OCI-LY3 (cell line): ENCODE measurements around the gene SH2D6.

Source experiments
- H2AFZ ChIP-seq: fragments of 200-600, 300-600 bp; shearing (Covaris generic); 2 replicates; pipeline ENCODE4 v1.6.0; 2014; ENCODE audit warnings: antibody characterized with exemption, low read depth, low read length
- H3K27ac ChIP-seq: fragments of 200-600, 300-600 bp; sonication (generic); 2 replicates; pipeline ENCODE4 v1.5.1; 2014; ENCODE audit warnings: mild to moderate bottlenecking, low read length, moderate library complexity, mixed read lengths
- H3K27me3 ChIP-seq: fragments of 200-600, 300-600 bp; sonication (generic); 2 replicates; pipeline ENCODE4 v1.6.1; 2014; ENCODE audit warnings: low read depth, low read length, mixed read lengths
- H3K36me3 ChIP-seq: fragments of 200-600, 300-600 bp; sonication (generic); replicated peaks from 2 replicates; pipeline ENCODE3; 2014; ENCODE audit warnings: low read depth, low read length, mixed read lengths
- H3K4me1 ChIP-seq: fragments of 300-600, 200-600 bp; sonication (generic); 2 replicates; pipeline ENCODE4 v1.6.1; 2014; ENCODE audit warnings: low read length, mixed read lengths
- H3K4me2 ChIP-seq: fragments of 200-600, 300-600 bp; sonication (generic); 2 replicates; pipeline ENCODE4 v1.6.1; 2014; ENCODE audit warnings: low read length, mixed read lengths
- H3K4me3 ChIP-seq: fragments of 300-600, 200-600 bp; sonication (generic); 2 replicates; pipeline ENCODE4 v1.5.1; 2014; ENCODE audit warnings: antibody characterized with exemption, mild to moderate bottlenecking, low read length, moderate library complexity
- H3K79me2 ChIP-seq: fragments of 300-600, 200-600 bp; shearing (Covaris generic); 2 replicates; pipeline ENCODE4 v1.6.1; 2014; ENCODE audit warnings: mild to moderate bottlenecking, low read length, mixed read lengths
- H3K9ac ChIP-seq: fragments of 300-600, 200-600 bp; shearing (Covaris generic); 2 replicates; pipeline ENCODE4 v1.6.0; 2014; ENCODE audit warnings: mild to moderate bottlenecking, low read length, moderate library complexity
- H3K9me3 ChIP-seq: fragments of 200-600, 300-600 bp; shearing (Covaris generic); 2 replicates; pipeline ENCODE4 v1.6.1; 2014; ENCODE audit warnings: low read length, mixed read lengths; ENCODE audit not compliant: insufficient read depth
- H4K20me1 ChIP-seq: fragments of 200-600, 300-600 bp; sonication (generic); 2 replicates; pipeline ENCODE4 v1.6.1; 2016; ENCODE audit warnings: low read length, mixed read lengths; ENCODE audit not compliant: insufficient read depth
- EZH2phosphoT487 ChIP-seq: fragments of 200-600 bp; shearing (Covaris generic); IDR thresholded peaks from 2 replicates; pipeline ENCODE4 v1.6.1; 2018; ENCODE audit warnings: antibody characterized with exemption, mixed run types, low read depth
- TF ChIP-seq, protein P1 (sequence below): fragments of 200-600, 300-600 bp; sonication (generic); IDR thresholded peaks from 2 replicates; pipeline ENCODE4 v1.5.1; 2014; ENCODE audit warnings: antibody characterized with exemption, low read length, low read depth

The SH2D6 gene

DNA sequence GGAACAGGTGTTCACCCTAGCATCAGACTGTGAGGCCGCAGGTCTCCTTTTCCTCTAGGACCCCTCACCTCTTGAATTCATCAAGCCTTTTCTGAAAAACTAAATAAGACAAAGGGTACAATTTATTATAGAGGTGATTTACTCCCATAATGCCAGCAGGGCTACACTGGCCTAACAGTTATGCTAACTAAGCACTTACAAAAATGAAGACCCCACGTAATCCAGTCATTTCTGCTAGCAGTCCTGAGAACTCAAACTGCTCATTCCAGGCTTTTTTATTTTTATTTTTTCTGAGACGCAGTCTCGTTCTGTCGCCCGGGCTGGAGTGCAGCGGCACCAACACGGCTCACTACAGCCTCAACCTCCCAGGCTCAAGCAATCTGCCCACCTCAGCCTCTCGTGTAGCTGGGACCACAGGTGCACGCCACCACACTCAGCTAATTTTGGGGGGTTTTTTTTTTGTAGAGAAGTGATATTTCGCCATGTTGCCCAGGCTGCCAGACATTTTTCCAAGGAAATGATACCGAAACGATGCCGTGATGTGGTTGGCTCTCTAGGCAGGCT lies 22.5 kb upstream of the SH2D6 start:
- H3K4me1 ChIP-seq, result peaks cover 25% of the 10 kb centered on the region
- no peaks in the 10 kb centered on the region for H3K27me3 ChIP-seq
- no peaks in the 10 kb centered on the region for H3K9me3 ChIP-seq
- H2AFZ ChIP-seq, result no peak overlapping the region
- H4K20me1 ChIP-seq, result no peaks in the 10 kb centered on the region
- no peak overlapping the region for H3K4me2 ChIP-seq
- no peaks in the 10 kb centered on the region for H3K36me3 ChIP-seq
- TF ChIP-seq, protein P1, sequence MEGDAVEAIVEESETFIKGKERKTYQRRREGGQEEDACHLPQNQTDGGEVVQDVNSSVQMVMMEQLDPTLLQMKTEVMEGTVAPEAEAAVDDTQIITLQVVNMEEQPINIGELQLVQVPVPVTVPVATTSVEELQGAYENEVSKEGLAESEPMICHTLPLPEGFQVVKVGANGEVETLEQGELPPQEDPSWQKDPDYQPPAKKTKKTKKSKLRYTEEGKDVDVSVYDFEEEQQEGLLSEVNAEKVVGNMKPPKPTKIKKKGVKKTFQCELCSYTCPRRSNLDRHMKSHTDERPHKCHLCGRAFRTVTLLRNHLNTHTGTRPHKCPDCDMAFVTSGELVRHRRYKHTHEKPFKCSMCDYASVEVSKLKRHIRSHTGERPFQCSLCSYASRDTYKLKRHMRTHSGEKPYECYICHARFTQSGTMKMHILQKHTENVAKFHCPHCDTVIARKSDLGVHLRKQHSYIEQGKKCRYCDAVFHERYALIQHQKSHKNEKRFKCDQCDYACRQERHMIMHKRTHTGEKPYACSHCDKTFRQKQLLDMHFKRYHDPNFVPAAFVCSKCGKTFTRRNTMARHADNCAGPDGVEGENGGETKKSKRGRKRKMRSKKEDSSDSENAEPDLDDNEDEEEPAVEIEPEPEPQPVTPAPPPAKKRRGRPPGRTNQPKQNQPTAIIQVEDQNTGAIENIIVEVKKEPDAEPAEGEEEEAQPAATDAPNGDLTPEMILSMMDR, result no peak
- no peak for TF ChIP-seq EZH2phosphoT487
- no peak overlapping the region for H3K9ac ChIP-seq
- no peak overlapping the region for H3K27ac ChIP-seq
- no peaks in the 10 kb centered on the region for H3K79me2 ChIP-seq
- no peak overlapping the region for H3K4me3 ChIP-seq

DNA sequence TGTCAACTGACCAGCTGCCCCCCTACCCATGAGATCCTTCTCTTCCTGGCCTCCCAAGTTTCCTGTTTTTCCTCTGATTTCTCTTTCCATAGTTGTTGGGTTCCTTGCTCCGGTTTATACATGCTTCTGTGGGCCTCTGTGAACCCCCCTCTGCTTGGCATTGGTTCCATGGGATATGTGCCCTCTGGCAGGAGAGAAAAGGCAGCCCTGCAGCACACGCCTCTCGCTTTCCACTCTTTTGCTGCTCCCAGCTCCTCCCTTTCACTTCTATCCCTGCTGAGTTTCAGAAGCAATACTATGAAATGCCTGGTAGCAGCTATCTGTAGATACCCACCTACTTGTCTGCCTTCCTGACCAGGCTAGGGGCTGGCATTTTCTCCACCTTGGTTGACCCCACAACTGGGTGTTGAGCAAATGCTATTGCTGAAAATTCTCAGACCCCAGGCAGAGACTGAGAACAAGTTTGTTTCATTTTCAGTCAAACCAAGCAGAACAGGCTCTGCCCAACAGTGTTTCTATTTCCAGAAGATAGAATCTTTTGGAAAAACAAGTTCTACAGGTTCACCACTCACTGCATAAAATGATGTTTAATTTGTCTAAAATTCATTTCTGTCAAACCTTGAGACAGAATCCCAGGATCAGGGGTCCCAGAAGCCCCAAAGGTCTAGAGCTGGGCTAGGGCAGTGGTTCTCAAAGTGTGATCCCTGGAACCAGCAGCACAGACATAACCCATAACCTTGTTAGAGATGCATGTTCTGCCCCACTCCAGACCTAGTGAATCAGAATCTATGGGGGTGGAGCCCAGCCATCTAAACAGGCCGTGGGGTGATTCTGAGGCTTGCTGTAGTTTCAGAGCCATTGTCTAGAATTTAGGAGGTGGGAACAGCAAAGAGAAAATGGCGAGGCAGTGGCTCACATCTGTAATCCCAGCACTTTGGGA lies 21.7 kb upstream of the SH2D6 start:
- H3K4me1 ChIP-seq, result peaks cover 20% of the 10 kb centered on the region
- H3K27me3 ChIP-seq, result no peaks in the 10 kb centered on the region
- TF ChIP-seq EZH2phosphoT487, result no peak
- TF ChIP-seq, protein P1, result no peak
- no peak overlapping the region for H3K4me2 ChIP-seq
- H2AFZ ChIP-seq, result no peak overlapping the region
- no peaks in the 10 kb centered on the region for H3K9me3 ChIP-seq
- H3K9ac ChIP-seq, result no peak overlapping the region
- no peaks in the 10 kb centered on the region for H3K79me2 ChIP-seq
- no peaks in the 10 kb centered on the region for H3K36me3 ChIP-seq
- no peak overlapping the region for H3K4me3 ChIP-seq
- no peaks in the 10 kb centered on the region for H4K20me1 ChIP-seq
- H3K27ac ChIP-seq, result no peak overlapping the region

DNA sequence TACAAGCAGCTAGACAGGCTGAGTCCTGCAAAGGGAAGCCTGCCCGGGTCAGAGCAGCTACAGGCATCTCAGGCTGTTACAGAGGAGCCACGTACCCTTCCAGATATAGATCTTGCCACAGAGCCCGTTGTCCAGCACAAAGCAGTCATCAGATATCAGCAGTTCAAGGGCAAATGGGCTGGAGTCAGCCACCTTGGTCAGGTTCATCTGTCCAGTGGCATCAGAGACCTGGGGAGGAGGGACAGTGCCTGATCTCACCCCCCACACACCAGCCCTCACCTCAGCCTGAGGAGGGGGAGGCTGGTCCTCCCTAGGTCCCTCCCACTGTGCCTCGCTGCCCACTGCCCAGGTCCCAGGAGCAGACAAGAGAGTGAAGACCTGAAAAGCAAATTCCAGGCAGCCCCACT lies 20.6 kb upstream of the SH2D6 start:
- Histone ChIP-seq H3K4me3 (no peak overlapping the region), H3K27me3 (no peaks in the 10 kb centered on the region), H3K4me2 (no peak overlapping the region), H3K36me3 (no peaks in the 10 kb centered on the region), H4K20me1 (no peaks in the 10 kb centered on the region), H3K79me2 (no peaks in the 10 kb centered on the region), H3K9ac (no peak overlapping the region), H3K27ac (no peak overlapping the region), H2AFZ (no peak overlapping the region), H3K9me3 (no peaks in the 10 kb centered on the region), H3K4me1 (peaks cover 12% of the 10 kb centered on the region)
- TF ChIP-seq EZH2phosphoT487, result no peak
- TF ChIP-seq, protein P1, result no peak

DNA sequence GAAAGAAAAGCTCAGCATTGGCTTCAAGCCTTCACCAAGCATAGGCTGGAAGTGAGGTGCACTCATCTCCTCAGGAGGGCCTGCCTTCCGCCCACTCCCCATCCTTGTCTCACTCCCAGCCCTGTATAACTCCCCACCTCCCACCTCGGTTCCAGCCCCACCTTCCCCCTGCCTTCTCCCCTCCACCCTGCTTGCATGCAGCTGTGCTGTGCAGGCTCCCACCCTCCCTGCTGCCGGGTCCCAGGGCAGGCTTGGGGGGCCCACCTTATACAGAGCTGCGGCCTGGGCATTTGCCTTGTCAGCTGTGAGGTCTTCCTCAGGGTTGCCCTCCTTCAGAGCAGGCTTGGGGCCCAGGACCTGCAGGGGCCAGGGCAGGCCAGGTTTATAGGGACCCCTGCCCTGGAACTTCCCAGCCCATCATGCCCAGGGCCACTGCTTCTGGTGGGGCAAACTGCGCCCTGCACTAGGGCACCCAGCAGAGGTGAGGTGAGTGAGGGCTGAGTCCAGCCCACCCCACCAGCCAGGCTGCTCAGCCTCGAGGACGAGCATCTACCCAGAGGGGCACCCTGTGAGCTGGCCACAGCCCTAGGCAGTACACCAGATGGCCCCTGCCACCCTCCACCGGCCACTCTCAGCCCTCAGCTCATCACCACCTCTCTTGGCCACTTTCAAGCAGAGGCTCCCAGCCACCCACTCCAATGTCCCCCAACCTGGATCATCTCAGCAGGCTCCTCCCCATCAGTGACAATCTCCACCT lies 19.9 kb upstream of the SH2D6 start:
- Histone ChIP-seq H4K20me1 (no peaks in the 10 kb centered on the region), H3K4me1 (peaks cover 8% of the 10 kb centered on the region; the same call in 1 of the 2 replicates), H3K79me2 (no peaks in the 10 kb centered on the region), H3K27ac (no peak overlapping the region), H3K9ac (no peak overlapping the region), H2AFZ (no peak overlapping the region), H3K9me3 (no peaks in the 10 kb centered on the region), H3K4me2 (no peak overlapping the region), H3K27me3 (no peaks in the 10 kb centered on the region), H3K36me3 (no peaks in the 10 kb centered on the region), H3K4me3 (no peak overlapping the region)
- TF ChIP-seq, protein P1, result no peak
- TF ChIP-seq EZH2phosphoT487, result no peak
